Spinal cord (tissue), 10 donors: ENCODE results near the gene PLXND1. TPM values are rescaled to one million over a fixed set of nuclear protein-coding genes. Genes with fewer than 3 reads are reported as not detected.

ENCODE experiments used
- DNase-seq, 6 donors: peaks; one replicate each; pipeline versions ENCODE4 v3.0.0 to v3.0.0-alpha.2; 2013 to 2015; ENCODE audit warnings: low spot score in 6 of 6, low read depth in 4 of 6
- H3K27ac ChIP-seq: one replicate; pipeline ENCODE4 v1.5.1; 2013; ENCODE audit warnings: low read depth, low read length, control low read depth
- H3K27me3 ChIP-seq: one replicate; pipeline ENCODE4 v1.6.1; 2013; ENCODE audit warnings: low read length; ENCODE audit not compliant: control insufficient read depth, insufficient read depth
- H3K36me3 ChIP-seq: one replicate; pipeline ENCODE4 v1.6.1; 2013; ENCODE audit warnings: low read length; ENCODE audit not compliant: control insufficient read depth, insufficient read depth
- H3K4me1 ChIP-seq: one replicate; pipeline ENCODE4 v1.6.1; 2013; ENCODE audit warnings: low read length; ENCODE audit not compliant: control insufficient read depth, insufficient read depth
- H3K4me3 ChIP-seq: one replicate; pipeline ENCODE4 v1.5.1; 2013; ENCODE audit warnings: low read depth, low read length, control low read depth
- H3K9me3 ChIP-seq: one replicate; pipeline ENCODE4 v1.6.1; 2013; ENCODE audit warnings: low read length; ENCODE audit not compliant: control insufficient read depth, insufficient read depth
- WGBS: methylation state at CpG from one replicate; pipeline ENCODE4 v1.1.5; 2013; ENCODE audit warnings: missing lambda C conversion rate; ENCODE audit not compliant: insufficient coverage; 5-methylcytosine and 5-hydroxymethylcytosine counted together
- polyA plus RNA-seq, 2 donors: library from polyadenylated mRNA; unstranded; fragments of 120-200 nt; gene quantifications; one replicate each; pipeline ENCODE4 v1.2.1, GENCODE V29; 2013; ENCODE audit not compliant: insufficient read length in 2 of 2
- total RNA-seq, 2 donors: library from RNA; depleted of rRNA in 1 of 2; stranded (reverse); fragments of 120-200 nt in 1 of 2; fragments of >200 nt in 1 of 2; gene quantifications; one replicate each; pipeline versions ENCODE4 v1.2.3 to v1.2.4, GENCODE V29; 2013 to 2014
- donor health status: healthy.

Gene PLXND1
- total and polyA plus RNA-seq, 4 donors = 59.0 to 110 (median 65.9) TPM

- WGBS = 64% methylated on average over 24 of the region's 31 CpGs
- H3K27me3 ChIP-seq = no peaks in the 10 kb centered on the region
- peaks cover 30% of the 10 kb centered on the region for H3K36me3 ChIP-seq
- DNase-seq = peak in 1 of 6 donors; percentile 7
- H3K9me3 ChIP-seq = no peaks in the 10 kb centered on the region
- peaks cover 92% of the 10 kb centered on the region for H3K4me1 ChIP-seq
- H3K4me3 ChIP-seq = no peak overlapping the region
- H3K27ac ChIP-seq = peak overlapping the region; percentile 15
These were observed 49.5 kb downstream of the PLXND1 start for GRCh38 chr3:129556890-129557547.

GRCh38 chr3:129556358-129556695, 50.1 kb downstream of the PLXND1 start:
- no peak overlapping the region for H3K4me3 ChIP-seq
- no peak overlapping the region for H3K27ac ChIP-seq
- H3K36me3 ChIP-seq = peaks cover 29% of the 10 kb centered on the region
- H3K27me3 ChIP-seq = no peaks in the 10 kb centered on the region
- no peaks in the 10 kb centered on the region for H3K9me3 ChIP-seq
- no peak for DNase-seq
- peaks cover 85% of the 10 kb centered on the region for H3K4me1 ChIP-seq
- 97% methylated on average over 13 of the region's 15 CpGs for WGBS

GRCh38 chr3:129555616-129556357, 50.7 kb downstream of the PLXND1 start:
- peaks cover 80% of the 10 kb centered on the region for H3K4me1 ChIP-seq
- no peak overlapping the region for H3K27ac ChIP-seq
- 76% methylated on average over 16 of the region's 18 CpGs for WGBS
- peaks cover 24% of the 10 kb centered on the region for H3K36me3 ChIP-seq
- H3K4me3 ChIP-seq = no peak overlapping the region
- H3K27me3 ChIP-seq = no peaks in the 10 kb centered on the region
- peak in 1 of 6 donors; percentile 34 for DNase-seq
- H3K9me3 ChIP-seq = no peaks in the 10 kb centered on the region

DNA sequence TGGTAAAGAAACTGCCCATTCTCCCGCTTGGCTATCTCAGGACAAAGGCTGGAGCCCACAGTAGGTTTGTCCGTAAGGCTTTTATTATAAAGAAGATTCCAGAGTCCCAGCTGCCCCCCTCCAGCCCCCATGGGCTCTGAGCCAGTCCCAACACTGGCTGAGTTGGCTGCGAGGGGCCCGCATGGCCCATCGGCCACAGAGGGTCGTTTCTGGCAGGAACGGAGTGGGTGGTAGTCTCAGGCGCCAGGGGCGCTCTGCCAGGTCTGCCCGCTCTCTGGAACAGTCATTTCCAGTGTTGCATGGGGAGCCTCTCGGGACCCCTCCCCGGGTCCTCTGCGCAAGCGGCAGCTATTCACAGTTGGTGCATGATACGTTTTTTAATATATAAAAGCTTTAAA, 51.3 kb downstream of the PLXND1 start:
- no peaks in the 10 kb centered on the region for H3K9me3 ChIP-seq
- peak overlapping the region; percentile 45 for H3K27ac ChIP-seq
- 33% methylated on average over 8 of the region's 15 CpGs for WGBS
- peak in 3 of 6 donors; percentile 43 to 79 (median 73) for DNase-seq
- peaks cover 21% of the 10 kb centered on the region for H3K36me3 ChIP-seq
- H3K27me3 ChIP-seq = no peaks in the 10 kb centered on the region
- H3K4me1 ChIP-seq = peaks cover 74% of the 10 kb centered on the region
- no peak overlapping the region for H3K4me3 ChIP-seq

DNA sequence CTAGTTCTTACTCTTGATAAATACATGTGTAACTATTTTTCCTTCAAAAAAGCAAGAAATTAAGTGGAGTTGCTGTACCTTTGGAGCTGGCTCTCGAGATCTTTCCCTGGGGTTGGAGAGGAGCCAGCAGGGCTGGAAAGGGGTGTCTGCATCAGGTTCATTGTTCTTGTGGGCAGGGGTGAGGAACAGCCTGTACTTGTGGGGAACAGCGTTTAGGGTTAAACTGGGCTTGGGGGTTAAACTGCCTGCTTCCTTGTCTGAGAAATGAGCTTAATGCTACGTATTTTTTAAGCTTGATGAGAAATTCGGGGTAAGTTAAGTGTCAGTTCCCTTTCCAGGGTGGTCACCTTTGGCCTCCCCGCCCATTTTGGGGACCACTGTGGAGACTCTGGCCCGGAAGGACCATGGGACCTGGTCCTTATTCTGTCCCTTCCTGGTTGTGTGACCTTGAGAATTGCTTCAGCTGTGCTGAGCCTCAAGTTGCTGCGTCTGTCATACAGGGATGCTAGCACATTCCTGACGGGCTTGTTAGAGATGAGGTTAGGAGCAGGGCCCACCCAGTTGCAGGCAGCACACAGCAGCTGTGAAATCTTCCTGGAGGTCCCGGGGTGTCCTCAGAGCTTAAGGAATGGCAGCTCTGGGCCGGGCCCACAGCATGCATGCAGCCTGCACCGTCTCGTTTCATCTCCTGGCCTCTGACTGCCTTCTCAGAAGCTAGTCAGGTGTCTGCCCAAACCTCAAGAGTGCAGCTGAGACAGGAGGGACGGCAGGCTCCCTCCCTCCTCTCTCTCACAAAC, 51.9 kb downstream of the PLXND1 start:
- Histone ChIP-seq H3K4me1 (peaks cover 69% of the 10 kb centered on the region), H3K4me3 (no peak overlapping the region), H3K27ac (peak overlapping the region; percentile 45), H3K27me3 (no peaks in the 10 kb centered on the region), H3K9me3 (no peaks in the 10 kb centered on the region), H3K36me3 (peaks cover 16% of the 10 kb centered on the region)
- WGBS = 57% methylated on average over 12 of the region's 13 CpGs
- peak in 1 of 6 donors; percentile 30 for DNase-seq

DNA sequence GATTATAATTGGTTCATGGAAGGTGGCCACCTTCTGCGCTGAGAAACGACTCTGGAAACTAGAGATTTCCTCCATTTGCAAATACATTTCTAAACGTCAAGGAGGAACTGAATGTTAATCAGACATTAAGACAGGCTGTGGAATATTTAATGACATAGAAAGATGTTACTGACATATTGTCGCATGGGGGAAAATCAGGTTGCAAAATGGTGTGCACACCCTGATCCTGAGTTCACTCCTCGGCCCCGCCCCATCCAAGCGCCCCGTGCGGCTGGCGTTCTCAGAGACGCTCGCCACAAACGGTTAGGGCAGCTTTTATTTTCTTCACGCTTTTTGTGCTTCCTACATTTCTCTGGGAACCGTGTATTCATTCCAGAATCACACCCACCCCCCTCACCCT, 52.8 kb downstream of the PLXND1 start:
- H3K36me3 ChIP-seq = peaks cover 9% of the 10 kb centered on the region
- H3K4me3 ChIP-seq = no peak overlapping the region
- no peak overlapping the region for H3K27ac ChIP-seq
- H3K27me3 ChIP-seq = no peaks in the 10 kb centered on the region
- no peaks in the 10 kb centered on the region for H3K9me3 ChIP-seq
- H3K4me1 ChIP-seq = peaks cover 66% of the 10 kb centered on the region
- 28% methylated on average over 9 of the region's 15 CpGs for WGBS
- peak in 2 of 6 donors; percentile 43 to 63 for DNase-seq

- Histone ChIP-seq H3K27ac (no peak overlapping the region), H3K4me3 (no peak overlapping the region), H3K4me1 (peaks cover 67% of the 10 kb centered on the region), H3K9me3 (no peaks in the 10 kb centered on the region), H3K36me3 (peaks cover 6% of the 10 kb centered on the region), H3K27me3 (no peaks in the 10 kb centered on the region)
- DNase-seq = peak in 1 of 6 donors; percentile 27
- WGBS = 56% methylated on average over 5 of the region's 6 CpGs
These were observed 53.3 kb downstream of the PLXND1 start for GRCh38 chr3:129553171-129553570.

DNA sequence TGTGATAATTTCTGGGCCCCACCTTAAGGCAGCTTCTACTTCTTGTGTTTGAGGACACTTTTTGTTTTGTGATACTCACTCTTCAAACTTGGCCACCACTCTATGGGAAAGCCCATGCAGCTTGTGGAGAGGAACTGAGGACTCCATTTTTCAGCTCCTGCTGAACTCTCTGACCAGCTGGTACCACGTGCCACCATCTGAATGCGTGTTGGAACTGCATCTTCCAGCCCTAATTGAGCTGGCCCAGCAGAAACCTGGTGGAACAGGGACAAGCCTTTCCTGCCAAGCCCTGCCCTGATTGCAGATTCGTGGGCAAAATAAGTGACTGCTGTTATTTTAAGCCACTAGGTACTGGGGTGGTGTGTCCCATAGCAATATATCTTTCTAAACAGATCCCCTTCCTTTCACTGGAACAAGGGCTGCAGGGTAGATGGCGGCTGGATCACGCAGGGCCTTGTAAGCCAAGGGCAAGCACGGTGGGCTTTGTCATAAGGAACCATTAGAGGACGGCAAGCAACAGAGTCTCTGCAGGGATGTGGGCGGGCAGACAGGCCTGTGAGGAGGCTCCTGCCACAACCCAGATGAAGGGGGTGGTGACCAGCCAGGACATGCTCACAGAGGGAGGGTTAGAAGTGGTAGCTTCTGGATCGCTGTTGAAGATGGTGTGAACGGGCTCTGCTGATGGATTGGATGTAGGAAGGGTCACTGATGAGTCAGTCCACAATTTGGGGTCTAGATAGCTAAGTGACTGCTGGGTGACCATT, 54.0 kb downstream of the PLXND1 start:
- H3K27ac ChIP-seq = no peak overlapping the region
- no peaks in the 10 kb centered on the region for H3K9me3 ChIP-seq
- peak in 1 of 6 donors; percentile 22 for DNase-seq
- H3K36me3 ChIP-seq = peaks cover 6% of the 10 kb centered on the region
- no peak overlapping the region for H3K4me3 ChIP-seq
- peaks cover 65% of the 10 kb centered on the region for H3K4me1 ChIP-seq
- 62% methylated on average over 9 of the region's 10 CpGs for WGBS
- H3K27me3 ChIP-seq = no peaks in the 10 kb centered on the region

GRCh38 chr3:129549805-129550204, 56.7 kb downstream of the PLXND1 start:
- Histone ChIP-seq H3K4me3 (no peak overlapping the region), H3K27me3 (no peaks in the 10 kb centered on the region), H3K9me3 (no peaks in the 10 kb centered on the region), H3K27ac (no peak overlapping the region), H3K4me1 (peaks cover 38% of the 10 kb centered on the region), H3K36me3 (no peaks in the 10 kb centered on the region)
- WGBS = 77% methylated on average over 3 of the region's 3 CpGs
- DNase-seq = no peak
